Measurements from ENCODE around the gene ZNF324B. TPM values are rescaled to one million over a fixed set of nuclear protein-coding genes. Genes with fewer than 3 reads are reported as not detected.

ZNF324B gene
- total and polyA plus RNA-seq, 2 donors (not counting 3 experiments of a cell fraction or from before 2014, with no cell fraction given) = 3.4 to 6.9 TPM

DNA sequence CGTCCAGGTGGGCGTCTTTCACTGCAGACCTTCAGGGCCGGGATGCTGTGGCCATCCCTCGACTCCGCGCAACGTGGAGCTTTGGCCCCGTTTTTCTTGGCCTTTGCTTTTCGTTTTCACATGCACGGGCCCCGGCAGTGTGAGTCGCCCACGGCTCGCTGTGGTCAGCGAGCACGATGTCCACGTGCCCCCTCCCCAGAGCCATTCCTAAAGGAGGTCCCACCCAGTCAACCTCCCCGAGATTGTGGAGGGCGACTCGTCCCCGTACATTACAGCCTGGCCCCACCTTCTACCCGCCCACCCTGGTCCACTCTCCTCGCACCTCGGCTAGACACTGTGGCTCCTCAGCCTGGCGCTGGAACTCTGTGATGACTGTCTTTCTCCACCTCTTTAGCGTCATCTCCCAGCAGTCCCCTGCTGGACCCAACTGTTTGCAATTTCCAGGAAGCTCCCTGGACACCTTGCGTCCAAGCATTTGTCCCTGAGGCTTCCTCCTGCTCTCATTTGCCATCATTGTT, 25.1 kb downstream of the ZNF324B start:
- peak overlapping the region; percentile 73 for H3K27ac ChIP-seq (ENCODE audit: insufficient read depth, low read depth, low read length)
- H3K9me1 ChIP-seq (replicated peaks; ENCODE audit: control insufficient read depth, extremely low read depth, insufficient read depth, low read length) = no peaks in the 10 kb centered on the region
- ChIA-PET POLR2A (no interaction called here), CTCF (interaction anchor here (1.7 kb wide), 1 partner anchor 43 kb away, joined by 7 read pairs; the partner anchor contains the start of gene ZBTB45)
- peak overlapping the region; percentile 49 to 70 (median 56) for H3K4me3 ChIP-seq (replicated peaks in 1 of 3; ENCODE audit: insufficient read depth in 1 of 3, low read depth in 1 of 3, low read length in 3 of 3)
- FAIRE-seq (peak; percentile 4), DNase-seq (ENCODE audit: low read depth, low spot score) (no peak)
- no peaks in the 10 kb centered on the region for H4K20me1 ChIP-seq (replicated peaks; ENCODE audit: control insufficient read depth, extremely low read depth, insufficient read depth, low read length)
- H3K4me1 ChIP-seq (ENCODE audit: control insufficient read depth, extremely low read depth, insufficient read depth, low read length) = peaks cover 9% of the 10 kb centered on the region
- TF ChIP-seq POLR2A (IDR thresholded peaks at IDR 0.05; ENCODE audit: low read depth, low read length) = no peak
- TF ChIP-seq, protein P1, sequence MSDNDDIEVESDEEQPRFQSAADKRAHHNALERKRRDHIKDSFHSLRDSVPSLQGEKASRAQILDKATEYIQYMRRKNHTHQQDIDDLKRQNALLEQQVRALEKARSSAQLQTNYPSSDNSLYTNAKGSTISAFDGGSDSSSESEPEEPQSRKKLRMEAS (IDR thresholded peaks at IDR 0.05; ENCODE audit: insufficient read depth, insufficient read length) = no peak
- no peak for TF ChIP-seq JUN (IDR thresholded peaks at IDR 0.05; ENCODE audit: borderline replicate concordance, insufficient read depth, insufficient read length, low read depth)
- TF ChIP-seq FOS (IDR thresholded peaks at IDR 0.05; ENCODE audit: borderline replicate concordance, insufficient read depth, low read length) = no peak
- TF ChIP-seq, protein P2, sequence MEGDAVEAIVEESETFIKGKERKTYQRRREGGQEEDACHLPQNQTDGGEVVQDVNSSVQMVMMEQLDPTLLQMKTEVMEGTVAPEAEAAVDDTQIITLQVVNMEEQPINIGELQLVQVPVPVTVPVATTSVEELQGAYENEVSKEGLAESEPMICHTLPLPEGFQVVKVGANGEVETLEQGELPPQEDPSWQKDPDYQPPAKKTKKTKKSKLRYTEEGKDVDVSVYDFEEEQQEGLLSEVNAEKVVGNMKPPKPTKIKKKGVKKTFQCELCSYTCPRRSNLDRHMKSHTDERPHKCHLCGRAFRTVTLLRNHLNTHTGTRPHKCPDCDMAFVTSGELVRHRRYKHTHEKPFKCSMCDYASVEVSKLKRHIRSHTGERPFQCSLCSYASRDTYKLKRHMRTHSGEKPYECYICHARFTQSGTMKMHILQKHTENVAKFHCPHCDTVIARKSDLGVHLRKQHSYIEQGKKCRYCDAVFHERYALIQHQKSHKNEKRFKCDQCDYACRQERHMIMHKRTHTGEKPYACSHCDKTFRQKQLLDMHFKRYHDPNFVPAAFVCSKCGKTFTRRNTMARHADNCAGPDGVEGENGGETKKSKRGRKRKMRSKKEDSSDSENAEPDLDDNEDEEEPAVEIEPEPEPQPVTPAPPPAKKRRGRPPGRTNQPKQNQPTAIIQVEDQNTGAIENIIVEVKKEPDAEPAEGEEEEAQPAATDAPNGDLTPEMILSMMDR (IDR thresholded peaks at IDR 0.05; ENCODE audit: extremely low read depth in 1 of 2, insufficient read depth in 1 of 2, low read depth in 1 of 2, low read length in 2 of 2) = no peak
- no peak for TF ChIP-seq EZH2 (IDR thresholded peaks at IDR 0.05; ENCODE audit: borderline replicate concordance, low read depth, low read length, severe bottlenecking)
- no peak for TF ChIP-seq MYC (IDR thresholded peaks at IDR 0.05; ENCODE audit: low read depth, low read length)
- TF ChIP-seq POLR2AphosphoS5 (IDR thresholded peaks at IDR 0.05; ENCODE audit: insufficient read depth, low read depth, low read length) = no peak
- TF ChIP-seq GATA2 (IDR thresholded peaks at IDR 0.05; ENCODE audit: insufficient read depth, insufficient read length, low read depth, low read length) = no peak
- intact Hi-C loops (cut with micrococcal nuclease) (loop anchor here (1.0 kb wide), 3 partner anchors 23 to 114 kb away; partner anchors contain the start of genes ZNF324B and ZNF497), dilution Hi-C loops (cut with MboI; ENCODE audit: extremely low pct_ligation_motif_present, low sequenced_read_pairs) (no loop called here)
- H2AFZ ChIP-seq (ENCODE audit: low read depth, low read length) = peak overlapping the region; percentile 89
- BruUV-seq (replicated peaks) = TSS peak; percentile 34
- H3K79me2 ChIP-seq (ENCODE audit: control insufficient read depth, insufficient read depth, low read length) = no peaks in the 10 kb centered on the region
- peak overlapping the region; percentile 74 for H3K4me2 ChIP-seq (ENCODE audit: insufficient read depth, low read length)
- no peaks in the 10 kb centered on the region for H3K9me3 ChIP-seq (replicated peaks; ENCODE audit: control insufficient read depth, insufficient read depth, low read length)
- H3K9ac ChIP-seq (replicated peaks; ENCODE audit: extremely low read depth, insufficient read depth, low read length) = peak overlapping the region; percentile 47
- H3K27me3 ChIP-seq (ENCODE audit: control insufficient read depth in 2 of 2, insufficient read depth in 2 of 2, low read length in 2 of 2) = no peaks in the 10 kb centered on the region
- peaks cover 0 to 11% of the 10 kb centered on the region in 2 experiments for H3K36me3 ChIP-seq (ENCODE audit: control insufficient read depth in 2 of 2, extremely low read depth in 1 of 2, insufficient read depth in 2 of 2, low read length in 2 of 2)
